HEK293 (cell line): ENCODE measurements around the gene VARS1.

Experiments used
- CTCF ChIA-PET: fragments of 350-600 bp; formaldehyde crosslinking; extraction: SDS; loops from one replicate; lab custom pipeline; 2021; ENCODE audit warnings: antibody characterized with exemption; lab: Yijun Ruan, JAX
- POLR2A ChIA-PET: fragments of 300-600 bp; formaldehyde crosslinking; extraction: SDS; loops from one replicate; lab custom pipeline; 2020; ENCODE audit warnings: antibody characterized with exemption, inconsistent platforms; lab: Yijun Ruan, JAX
- H3K27ac ChIP-seq: fragments of 200-500 bp; sonication (Bioruptor generic); 2 replicates; pipeline ENCODE4 v1.5.1; 2014; ENCODE audit warnings: low read depth, low read length, control low read depth, inconsistent platforms; ENCODE audit errors: extremely low read depth
- H3K36me3 ChIP-seq, 2 experiments: fragments of 200-500 bp in 1 of 2; sonication (Bioruptor generic) in 1 of 2; 1 replicate in 1 of 2; 2 replicates in 1 of 2; pipeline ENCODE4 v1.5.1; 2014 to 2017; ENCODE audit warnings: inconsistent platforms in 2 of 2, low read length in 2 of 2; ENCODE audit not compliant: control insufficient read depth in 2 of 2, insufficient read depth in 1 of 2
- H3K4me1 ChIP-seq: fragments of 200-500 bp; sonication (Bioruptor generic); 2 replicates; pipeline ENCODE4 v1.5.1; 2014; ENCODE audit warnings: mild to moderate bottlenecking, low read length, inconsistent platforms; ENCODE audit not compliant: control insufficient read depth, insufficient read depth
- H3K4me3 ChIP-seq: 2 replicates; pipeline ENCODE4 v1.5.1; 2011; ENCODE audit warnings: low read depth, mild to moderate bottlenecking, control low read depth, low read length, moderate library complexity
- H3K9me3 ChIP-seq: fragments of 200-500 bp; sonication (Bioruptor generic); 2 replicates; pipeline ENCODE4 v1.5.1; 2014; ENCODE audit warnings: low read depth, low read length, inconsistent platforms; ENCODE audit not compliant: control insufficient read depth, insufficient read depth
- KLF16 ChIP-seq: fragments of 450-650 bp; formaldehyde crosslinking; IDR thresholded peaks from 2 replicates; pipeline ENCODE4 v1.5.1; 2017; ENCODE audit warnings: missing biosample characterization, missing genetic modification characterization
- MZF1 ChIP-seq: fragments of 450-650 bp; formaldehyde crosslinking; IDR thresholded peaks from 2 replicates; pipeline ENCODE4 v1.5.1; 2017; ENCODE audit warnings: missing biosample characterization, missing genetic modification characterization, borderline replicate concordance
- SETDB1 ChIP-seq: IDR thresholded peaks from one replicate; pipeline ENCODE4 v1.6.1; 2017; ENCODE audit warnings: mild to moderate bottlenecking, low read length, moderate library complexity, mixed read lengths; ENCODE audit not compliant: insufficient read length
- TCF7L2 ChIP-seq: IDR thresholded peaks from 2 replicates; pipeline ENCODE4 v1.6.1; 2011; ENCODE audit warnings: low read depth, mild to moderate bottlenecking, inconsistent platforms, low read length, moderate library complexity, borderline replicate concordance
- ZBTB8A ChIP-seq: fragments of 450-650 bp; formaldehyde crosslinking; IDR thresholded peaks from 2 replicates; pipeline ENCODE4 v1.5.1; 2016; ENCODE audit warnings: missing biosample characterization, missing genetic modification characterization
- ZFP69B ChIP-seq: fragments of 450-650 bp; formaldehyde crosslinking; IDR thresholded peaks from 2 replicates; pipeline ENCODE4 v1.5.1; 2016; ENCODE audit warnings: missing biosample characterization, missing genetic modification characterization
- ZNF121 ChIP-seq: fragments of 450-650 bp; formaldehyde crosslinking; IDR thresholded peaks from 2 replicates; pipeline ENCODE4 v1.5.1; 2016; ENCODE audit warnings: missing biosample characterization, missing genetic modification characterization
- ZNF155 ChIP-seq: fragments of 450-650 bp; formaldehyde crosslinking; IDR thresholded peaks from 2 replicates; pipeline ENCODE4 v1.5.1; 2016; ENCODE audit warnings: missing biosample characterization, missing genetic modification characterization
- ZNF16 ChIP-seq: fragments of 450-650 bp; formaldehyde crosslinking; IDR thresholded peaks from 2 replicates; pipeline ENCODE4 v1.5.1; 2016; ENCODE audit warnings: low read depth, missing biosample characterization, missing genetic modification characterization
- ZNF211 ChIP-seq: fragments of 450-650 bp; formaldehyde crosslinking; IDR thresholded peaks from 2 replicates; pipeline ENCODE4 v1.5.1; 2016; ENCODE audit warnings: low read depth, missing biosample characterization, missing genetic modification characterization
- ZNF266 ChIP-seq: fragments of 450-650 bp; formaldehyde crosslinking; IDR thresholded peaks from 2 replicates; pipeline ENCODE4 v1.5.1; 2016; ENCODE audit warnings: missing biosample characterization, missing genetic modification characterization, low read depth
- ZNF335 ChIP-seq: fragments of 450-650 bp; formaldehyde crosslinking; conservative IDR thresholded peaks from 2 replicates; pipeline ENCODE4 v1.5.1; 2016; ENCODE audit warnings: missing biosample characterization, missing genetic modification characterization
- ZNF544 ChIP-seq: fragments of 450-650 bp; formaldehyde crosslinking; IDR thresholded peaks from 2 replicates; pipeline ENCODE4 v1.5.0; 2017; ENCODE audit warnings: missing biosample characterization, missing genetic modification characterization
- ZNF626 ChIP-seq: fragments of 450-650 bp; sonication (Bioruptor Pico); formaldehyde crosslinking; IDR thresholded peaks from 2 replicates; pipeline ENCODE4 v1.5.1; 2018; ENCODE audit warnings: missing biosample characterization, missing genetic modification characterization, inconsistent platforms
- ZNF785 ChIP-seq: fragments of 450-650 bp; formaldehyde crosslinking; IDR thresholded peaks from 2 replicates; pipeline ENCODE4 v1.5.1; 2016; ENCODE audit warnings: missing biosample characterization, missing genetic modification characterization
- ZSCAN16 ChIP-seq: fragments of 450-650 bp; formaldehyde crosslinking; IDR thresholded peaks from 2 replicates; pipeline ENCODE4 v1.5.1; 2016; ENCODE audit warnings: missing biosample characterization, missing genetic modification characterization
- TF ChIP-seq, protein P1 (sequence below): fragments of 450-650 bp; formaldehyde crosslinking; IDR thresholded peaks from 2 replicates; pipeline ENCODE4 v1.5.1; 2016; ENCODE audit warnings: missing biosample characterization, missing genetic modification characterization
- TF ChIP-seq, protein P2 (sequence below): fragments of 450-650 bp; formaldehyde crosslinking; IDR thresholded peaks from 2 replicates; pipeline ENCODE4 v1.5.1; 2017; ENCODE audit warnings: missing biosample characterization, missing genetic modification characterization
- TF ChIP-seq, protein P3 (sequence below): fragments of 450-650 bp; formaldehyde crosslinking; IDR thresholded peaks from 2 replicates; pipeline ENCODE4 v1.5.1; 2016; ENCODE audit warnings: missing biosample characterization, missing genetic modification characterization
- TF ChIP-seq, protein P4 (sequence below): fragments of 450-650 bp; formaldehyde crosslinking; IDR thresholded peaks from 2 replicates; pipeline ENCODE4 v1.5.1; 2016; ENCODE audit warnings: missing biosample characterization, missing genetic modification characterization
- TF ChIP-seq, protein P5 (sequence below): fragments of 450-650 bp; formaldehyde crosslinking; IDR thresholded peaks from 2 replicates; pipeline ENCODE4 v1.5.1; 2016; ENCODE audit warnings: missing biosample characterization, missing genetic modification characterization
- TF ChIP-seq, protein P6 (sequence below): fragments of 450-650 bp; formaldehyde crosslinking; IDR thresholded peaks from 2 replicates; pipeline ENCODE4 v1.5.1; 2016; ENCODE audit warnings: missing biosample characterization, missing genetic modification characterization
- TF ChIP-seq, protein P7 (sequence below): fragments of 450-650 bp; formaldehyde crosslinking; IDR thresholded peaks from 2 replicates; pipeline ENCODE4; 2016; ENCODE audit warnings: missing biosample characterization, missing genetic modification characterization

The VARS1 gene

DNA sequence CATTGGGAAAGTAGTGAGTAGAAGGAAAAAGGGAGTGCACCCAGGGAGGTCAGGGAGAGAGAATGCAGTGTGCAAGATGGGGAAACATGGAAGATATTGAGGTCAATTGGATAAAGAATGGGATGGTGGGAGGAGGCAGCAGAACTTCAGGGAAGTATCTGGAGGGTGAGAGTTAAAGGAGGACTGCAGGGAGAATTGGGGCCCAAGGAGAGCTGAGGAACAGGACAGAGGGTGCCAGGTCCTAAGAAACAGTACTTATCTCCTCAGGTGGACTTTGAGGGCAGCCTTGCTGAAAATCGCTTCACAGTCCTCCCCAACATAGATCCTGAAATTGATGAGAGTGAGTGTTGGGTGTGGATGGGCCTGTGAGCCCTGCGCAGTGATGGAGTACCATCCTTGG lies 37.3 kb downstream of the VARS1 start:
- Histone ChIP-seq H3K27ac (no peak overlapping the region), H3K36me3 (peaks cover 14 to 55% of the 10 kb centered on the region in 2 experiments; a peak in 2 of 3 replicates), H3K4me3 (no peak overlapping the region), H3K4me1 (no peaks in the 10 kb centered on the region), H3K9me3 (no peaks in the 10 kb centered on the region)
- TF ChIP-seq TCF7L2 (no peak), ZNF266 (tag by site-specific recombination) (no peak), ZNF626 (no peak), ZNF155 (tag by site-specific recombination) (no peak)
- TF ChIP-seq, protein P1, sequence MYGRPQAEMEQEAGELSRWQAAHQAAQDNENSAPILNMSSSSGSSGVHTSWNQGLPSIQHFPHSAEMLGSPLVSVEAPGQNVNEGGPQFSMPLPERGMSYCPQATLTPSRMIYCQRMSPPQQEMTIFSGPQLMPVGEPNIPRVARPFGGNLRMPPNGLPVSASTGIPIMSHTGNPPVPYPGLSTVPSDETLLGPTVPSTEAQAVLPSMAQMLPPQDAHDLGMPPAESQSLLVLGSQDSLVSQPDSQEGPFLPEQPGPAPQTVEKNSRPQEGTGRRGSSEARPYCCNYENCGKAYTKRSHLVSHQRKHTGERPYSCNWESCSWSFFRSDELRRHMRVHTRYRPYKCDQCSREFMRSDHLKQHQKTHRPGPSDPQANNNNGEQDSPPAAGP (tag by site-specific recombination) = no peak
- TF ChIP-seq, protein P2, sequence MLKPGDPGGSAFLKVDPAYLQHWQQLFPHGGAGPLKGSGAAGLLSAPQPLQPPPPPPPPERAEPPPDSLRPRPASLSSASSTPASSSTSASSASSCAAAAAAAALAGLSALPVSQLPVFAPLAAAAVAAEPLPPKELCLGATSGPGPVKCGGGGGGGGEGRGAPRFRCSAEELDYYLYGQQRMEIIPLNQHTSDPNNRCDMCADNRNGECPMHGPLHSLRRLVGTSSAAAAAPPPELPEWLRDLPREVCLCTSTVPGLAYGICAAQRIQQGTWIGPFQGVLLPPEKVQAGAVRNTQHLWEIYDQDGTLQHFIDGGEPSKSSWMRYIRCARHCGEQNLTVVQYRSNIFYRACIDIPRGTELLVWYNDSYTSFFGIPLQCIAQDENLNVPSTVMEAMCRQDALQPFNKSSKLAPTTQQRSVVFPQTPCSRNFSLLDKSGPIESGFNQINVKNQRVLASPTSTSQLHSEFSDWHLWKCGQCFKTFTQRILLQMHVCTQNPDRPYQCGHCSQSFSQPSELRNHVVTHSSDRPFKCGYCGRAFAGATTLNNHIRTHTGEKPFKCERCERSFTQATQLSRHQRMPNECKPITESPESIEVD = no peak
- POLR2A ChIA-PET = interaction anchor here (1.5 to 1.7 kb wide), 2 partner anchors 46 to 69 kb away, joined by 4 to 6 read pairs; partner anchors contain the start of gene HSPA1B
- CTCF ChIA-PET = interaction anchor here (2.2 to 3.9 kb wide), 2 partner anchors 11 to 12 kb away, joined by 10 to 33 read pairs; no protein-coding TSS in a partner anchor

DNA sequence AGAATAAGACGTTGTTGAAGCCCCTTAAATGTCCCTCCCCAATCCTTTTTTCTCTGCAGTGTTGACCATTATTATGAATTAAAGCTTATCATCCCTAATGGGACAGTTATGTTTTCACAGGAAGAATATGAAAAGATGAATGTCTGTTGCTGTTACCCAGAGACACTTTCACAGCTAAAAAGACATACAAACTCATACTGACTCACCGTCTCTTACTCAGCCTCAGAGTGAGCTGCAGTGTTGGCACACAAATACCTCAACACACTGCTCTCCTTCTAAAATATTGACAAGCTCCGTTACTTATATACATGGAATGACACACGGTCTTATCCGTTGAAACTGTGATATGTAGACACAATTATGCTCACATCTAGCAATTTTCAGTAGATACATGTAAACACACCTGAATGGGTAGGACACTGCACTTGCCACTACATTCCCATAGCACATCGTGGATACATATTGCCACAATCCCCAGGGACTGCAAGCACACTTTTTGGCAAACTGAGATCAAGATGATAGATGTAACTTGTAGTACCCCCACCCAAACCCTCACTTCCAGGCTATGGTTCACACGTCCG lies 42.7 kb downstream of the VARS1 start:
- Histone ChIP-seq H3K9me3 (no peaks in the 10 kb centered on the region), H3K36me3 (peaks cover 0 to 21% of the 10 kb centered on the region in 2 experiments; a peak in 2 of 3 replicates), H3K4me3 (no peak overlapping the region), H3K4me1 (no peaks in the 10 kb centered on the region), H3K27ac (no peak overlapping the region)
- TF ChIP-seq KLF16 (tag by site-specific recombination) = no peak
- TF ChIP-seq MZF1 (tag by site-specific recombination) = no peak
- no peak for TF ChIP-seq ZSCAN16 (tag by site-specific recombination)
- TF ChIP-seq ZNF121 (tag by site-specific recombination) = no peak
- no peak for TF ChIP-seq ZNF211
- TF ChIP-seq, protein P3, sequence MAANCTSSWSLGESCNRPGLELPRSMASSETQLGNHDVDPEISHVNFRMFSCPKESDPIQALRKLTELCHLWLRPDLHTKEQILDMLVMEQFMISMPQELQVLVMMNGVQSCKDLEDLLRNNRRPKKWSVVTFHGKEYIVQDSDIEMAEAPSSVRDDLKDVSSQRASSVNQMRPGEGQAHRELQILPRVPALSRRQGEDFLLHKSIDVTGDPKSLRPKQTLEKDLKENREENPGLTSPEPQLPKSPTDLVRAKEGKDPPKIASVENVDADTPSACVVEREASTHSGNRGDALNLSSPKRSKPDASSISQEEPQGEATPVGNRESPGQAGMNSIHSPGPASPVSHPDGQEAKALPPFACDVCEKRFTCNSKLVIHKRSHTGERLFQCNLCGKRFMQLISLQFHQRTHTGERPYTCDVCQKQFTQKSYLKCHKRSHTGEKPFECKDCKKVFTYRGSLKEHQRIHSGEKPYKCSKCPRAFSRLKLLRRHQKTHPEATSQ (tag by site-specific recombination) = no peak
- TF ChIP-seq, protein P4, sequence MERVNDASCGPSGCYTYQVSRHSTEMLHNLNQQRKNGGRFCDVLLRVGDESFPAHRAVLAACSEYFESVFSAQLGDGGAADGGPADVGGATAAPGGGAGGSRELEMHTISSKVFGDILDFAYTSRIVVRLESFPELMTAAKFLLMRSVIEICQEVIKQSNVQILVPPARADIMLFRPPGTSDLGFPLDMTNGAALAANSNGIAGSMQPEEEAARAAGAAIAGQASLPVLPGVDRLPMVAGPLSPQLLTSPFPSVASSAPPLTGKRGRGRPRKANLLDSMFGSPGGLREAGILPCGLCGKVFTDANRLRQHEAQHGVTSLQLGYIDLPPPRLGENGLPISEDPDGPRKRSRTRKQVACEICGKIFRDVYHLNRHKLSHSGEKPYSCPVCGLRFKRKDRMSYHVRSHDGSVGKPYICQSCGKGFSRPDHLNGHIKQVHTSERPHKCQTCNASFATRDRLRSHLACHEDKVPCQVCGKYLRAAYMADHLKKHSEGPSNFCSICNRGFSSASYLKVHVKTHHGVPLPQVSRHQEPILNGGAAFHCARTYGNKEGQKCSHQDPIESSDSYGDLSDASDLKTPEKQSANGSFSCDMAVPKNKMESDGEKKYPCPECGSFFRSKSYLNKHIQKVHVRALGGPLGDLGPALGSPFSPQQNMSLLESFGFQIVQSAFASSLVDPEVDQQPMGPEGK (tag by site-specific recombination) = no peak
- TF ChIP-seq, protein P5, sequence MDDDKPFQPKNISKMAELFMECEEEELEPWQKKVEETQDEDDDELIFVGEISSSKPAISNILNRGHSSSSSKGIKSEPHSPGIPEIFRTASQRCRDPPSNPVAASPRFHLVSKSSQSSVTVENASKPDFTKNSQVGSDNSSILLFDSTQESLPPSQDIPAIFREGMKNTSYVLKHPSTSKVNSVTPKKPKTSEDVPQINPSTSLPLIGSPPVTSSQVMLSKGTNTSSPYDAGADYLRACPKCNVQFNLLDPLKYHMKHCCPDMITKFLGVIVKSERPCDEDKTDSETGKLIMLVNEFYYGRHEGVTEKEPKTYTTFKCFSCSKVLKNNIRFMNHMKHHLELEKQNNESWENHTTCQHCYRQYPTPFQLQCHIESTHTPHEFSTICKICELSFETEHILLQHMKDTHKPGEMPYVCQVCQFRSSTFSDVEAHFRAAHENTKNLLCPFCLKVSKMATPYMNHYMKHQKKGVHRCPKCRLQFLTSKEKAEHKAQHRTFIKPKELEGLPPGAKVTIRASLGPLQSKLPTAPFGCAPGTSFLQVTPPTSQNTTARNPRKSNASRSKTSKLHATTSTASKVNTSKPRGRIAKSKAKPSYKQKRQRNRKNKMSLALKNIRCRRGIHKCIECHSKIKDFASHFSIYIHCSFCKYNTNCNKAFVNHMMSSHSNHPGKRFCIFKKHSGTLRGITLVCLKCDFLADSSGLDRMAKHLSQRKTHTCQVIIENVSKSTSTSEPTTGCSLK (tag by site-specific recombination) = no peak
- no peak for TF ChIP-seq ZNF335
- TF ChIP-seq SETDB1 = no peak
- no peak for TF ChIP-seq ZNF16 (tag by site-specific recombination)
- TF ChIP-seq ZBTB8A (tag by site-specific recombination) = no peak
- TF ChIP-seq ZFP69B (tag by site-specific recombination) = no peak
- no peak for TF ChIP-seq ZNF785 (tag by site-specific recombination)
- TF ChIP-seq, protein P6, sequence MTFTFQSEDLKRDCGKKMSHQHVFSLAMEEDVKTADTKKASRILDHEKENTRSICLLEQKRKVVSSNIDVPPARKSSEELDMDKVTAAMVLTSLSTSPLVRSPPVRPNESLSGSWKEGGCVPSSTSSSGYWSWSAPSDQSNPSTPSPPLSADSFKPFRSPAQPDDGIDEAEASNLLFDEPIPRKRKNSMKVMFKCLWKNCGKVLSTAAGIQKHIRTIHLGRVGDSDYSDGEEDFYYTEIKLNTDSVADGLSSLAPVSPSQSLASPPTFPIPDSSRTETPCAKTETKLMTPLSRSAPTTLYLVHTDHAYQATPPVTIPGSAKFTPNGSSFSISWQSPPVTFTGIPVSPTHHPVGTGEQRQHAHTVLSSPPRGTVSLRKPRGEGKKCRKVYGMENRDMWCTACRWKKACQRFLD (tag by site-specific recombination) = no peak
- TF ChIP-seq, protein P7, sequence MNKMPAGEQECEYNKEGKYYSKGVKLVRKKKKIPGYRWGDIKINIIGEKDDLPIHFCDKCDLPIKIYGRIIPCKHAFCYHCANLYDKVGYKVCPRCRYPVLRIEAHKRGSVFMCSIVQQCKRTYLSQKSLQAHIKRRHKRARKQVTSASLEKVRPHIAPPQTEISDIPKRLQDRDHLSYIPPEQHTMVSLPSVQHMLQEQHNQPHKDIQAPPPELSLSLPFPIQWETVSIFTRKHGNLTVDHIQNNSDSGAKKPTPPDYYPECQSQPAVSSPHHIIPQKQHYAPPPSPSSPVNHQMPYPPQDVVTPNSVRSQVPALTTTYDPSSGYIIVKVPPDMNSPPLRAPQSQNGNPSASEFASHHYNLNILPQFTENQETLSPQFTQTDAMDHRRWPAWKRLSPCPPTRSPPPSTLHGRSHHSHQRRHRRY = no peak
- TF ChIP-seq ZNF544 = no peak
- POLR2A ChIA-PET = interaction anchor here (0.5 to 7.4 kb wide), 12 partner anchors 9 to 87 kb away, joined by 3 to 43 read pairs (median 4); partner anchors contain the start of genes HSPA1B and MSH5
- CTCF ChIA-PET = interaction anchor here (0.6 to 2.3 kb wide), 7 partner anchors 13 to 1371 kb away, joined by 3 to 13 read pairs (median 3); partner anchors contain the start of gene DDAH2
